Neural progenitor cell (in vitro differentiated cells): ENCODE results near the gene TCFL5.

Source experiments
- EZH2 ChIP-seq: fragments of 200-600 bp; sonication (generic); IDR thresholded peaks from 2 replicates; pipeline ENCODE4 v1.6.1; 2017; ENCODE audit warnings: antibody characterized with exemption, mild to moderate bottlenecking, moderate library complexity
- EZH2phosphoT487 ChIP-seq: fragments of 200-600 bp; sonication (generic); IDR thresholded peaks from 2 replicates; pipeline ENCODE4 v1.6.1; 2017; ENCODE audit warnings: antibody characterized with exemption
- TF ChIP-seq, protein P1 (sequence below): fragments of 200-600 bp; sonication (generic); IDR thresholded peaks from 2 replicates; pipeline ENCODE4 v1.5.1; 2017; ENCODE audit warnings: antibody characterized with exemption, mild to moderate bottlenecking

DNA sequence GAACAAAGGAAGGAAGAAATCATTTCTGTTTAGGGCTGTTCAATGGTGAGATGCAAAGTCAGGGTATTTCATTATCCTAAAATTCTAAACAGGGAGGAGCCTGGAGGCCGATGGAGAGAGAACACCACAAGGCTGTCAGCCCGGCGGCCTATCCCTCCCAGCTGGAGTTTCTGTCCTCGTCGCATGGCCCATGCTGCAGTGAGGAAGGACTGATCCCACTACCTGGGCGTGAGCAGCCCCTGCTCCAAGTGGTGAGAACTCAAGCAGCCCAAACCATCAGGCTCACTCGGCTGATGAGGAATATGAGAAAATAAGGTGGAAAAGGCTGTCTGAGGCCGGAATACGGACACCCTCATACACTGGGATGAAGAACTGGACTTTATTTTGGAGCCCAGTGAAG is 33.9 kb upstream of the TCFL5 start:
- TF ChIP-seq, protein P1, sequence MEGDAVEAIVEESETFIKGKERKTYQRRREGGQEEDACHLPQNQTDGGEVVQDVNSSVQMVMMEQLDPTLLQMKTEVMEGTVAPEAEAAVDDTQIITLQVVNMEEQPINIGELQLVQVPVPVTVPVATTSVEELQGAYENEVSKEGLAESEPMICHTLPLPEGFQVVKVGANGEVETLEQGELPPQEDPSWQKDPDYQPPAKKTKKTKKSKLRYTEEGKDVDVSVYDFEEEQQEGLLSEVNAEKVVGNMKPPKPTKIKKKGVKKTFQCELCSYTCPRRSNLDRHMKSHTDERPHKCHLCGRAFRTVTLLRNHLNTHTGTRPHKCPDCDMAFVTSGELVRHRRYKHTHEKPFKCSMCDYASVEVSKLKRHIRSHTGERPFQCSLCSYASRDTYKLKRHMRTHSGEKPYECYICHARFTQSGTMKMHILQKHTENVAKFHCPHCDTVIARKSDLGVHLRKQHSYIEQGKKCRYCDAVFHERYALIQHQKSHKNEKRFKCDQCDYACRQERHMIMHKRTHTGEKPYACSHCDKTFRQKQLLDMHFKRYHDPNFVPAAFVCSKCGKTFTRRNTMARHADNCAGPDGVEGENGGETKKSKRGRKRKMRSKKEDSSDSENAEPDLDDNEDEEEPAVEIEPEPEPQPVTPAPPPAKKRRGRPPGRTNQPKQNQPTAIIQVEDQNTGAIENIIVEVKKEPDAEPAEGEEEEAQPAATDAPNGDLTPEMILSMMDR, result no peak
- TF ChIP-seq EZH2, result no peak
- TF ChIP-seq EZH2phosphoT487, result no peak
